Chondrocyte (in vitro differentiated cells): ENCODE results near the gene USP24. TPM values are rescaled to one million over a fixed set of nuclear protein-coding genes. Genes with fewer than 3 reads are reported as not detected.

Source experiments
- DNase-seq: peaks from one replicate; pipeline ENCODE4 v3.0.0; 2021; ENCODE audit warnings: mixed read lengths, low spot score
- H3K27ac Mint-ChIP-seq: one replicate; pipeline ENCODE4 v1.8.0; 2021; ENCODE audit warnings: mild to moderate bottlenecking, moderate library complexity, mixed read lengths; ENCODE audit not compliant: unreplicated experiment
- H3K27me3 Mint-ChIP-seq: 2 replicates; pipeline ENCODE4 v1.8.0; 2021; ENCODE audit warnings: low read depth, mixed read lengths
- H3K36me3 Mint-ChIP-seq: 2 replicates; pipeline ENCODE4 v1.8.0; 2021; ENCODE audit warnings: low read depth, mixed read lengths
- H3K4me1 Mint-ChIP-seq: 2 replicates; pipeline ENCODE4 v1.8.0; 2021; ENCODE audit warnings: low read depth, mild to moderate bottlenecking, mixed read lengths
- H3K4me3 Mint-ChIP-seq: one replicate; pipeline ENCODE4 v1.8.0; 2021; ENCODE audit warnings: mild to moderate bottlenecking, moderate library complexity, mixed read lengths; ENCODE audit not compliant: unreplicated experiment
- H3K9me3 Mint-ChIP-seq: 2 replicates; pipeline ENCODE4 v1.8.0; 2021; ENCODE audit warnings: low read depth, mixed read lengths
- total RNA-seq: library from RNA; stranded (reverse); gene quantifications from 3 replicates; pipeline ENCODE4 v1.2.1, GENCODE V29; 2021
- TF ChIP-seq, protein P1 (sequence below): fragments of 200-600 bp; sonication (generic); IDR thresholded peaks from 2 replicates; pipeline ENCODE4 v1.5.0; 2021; ENCODE audit warnings: antibody characterized with exemption, mild to moderate bottlenecking, moderate library complexity

Gene USP24
- total RNA-seq, 1 donor from 2014 or later = 25.8 TPM

DNA sequence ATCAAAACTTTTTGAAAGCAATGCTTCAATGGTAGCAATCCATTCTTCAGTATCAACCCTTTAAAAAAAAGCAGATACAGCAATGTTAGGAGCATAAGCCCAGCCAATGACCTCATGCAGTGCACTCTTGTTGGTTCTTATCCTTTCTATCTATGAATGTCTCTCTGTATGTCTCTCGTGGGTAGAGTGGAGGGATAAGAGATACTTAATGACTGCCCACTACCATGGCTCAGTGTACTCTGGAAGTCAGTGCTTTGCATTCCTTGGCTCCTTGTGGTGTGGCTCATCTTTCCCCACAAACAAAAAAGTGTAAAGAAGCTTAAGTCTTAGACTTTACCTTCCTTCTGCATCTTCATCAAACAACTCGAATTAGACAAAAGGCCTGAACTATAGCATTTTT, 125.5 kb downstream of the USP24 start:
- no peak for DNase-seq
- no peaks in the 10 kb centered on the region for H3K27me3 Mint-ChIP-seq
- H3K27ac Mint-ChIP-seq = peak overlapping the region; percentile 11
- TF ChIP-seq, protein P1, sequence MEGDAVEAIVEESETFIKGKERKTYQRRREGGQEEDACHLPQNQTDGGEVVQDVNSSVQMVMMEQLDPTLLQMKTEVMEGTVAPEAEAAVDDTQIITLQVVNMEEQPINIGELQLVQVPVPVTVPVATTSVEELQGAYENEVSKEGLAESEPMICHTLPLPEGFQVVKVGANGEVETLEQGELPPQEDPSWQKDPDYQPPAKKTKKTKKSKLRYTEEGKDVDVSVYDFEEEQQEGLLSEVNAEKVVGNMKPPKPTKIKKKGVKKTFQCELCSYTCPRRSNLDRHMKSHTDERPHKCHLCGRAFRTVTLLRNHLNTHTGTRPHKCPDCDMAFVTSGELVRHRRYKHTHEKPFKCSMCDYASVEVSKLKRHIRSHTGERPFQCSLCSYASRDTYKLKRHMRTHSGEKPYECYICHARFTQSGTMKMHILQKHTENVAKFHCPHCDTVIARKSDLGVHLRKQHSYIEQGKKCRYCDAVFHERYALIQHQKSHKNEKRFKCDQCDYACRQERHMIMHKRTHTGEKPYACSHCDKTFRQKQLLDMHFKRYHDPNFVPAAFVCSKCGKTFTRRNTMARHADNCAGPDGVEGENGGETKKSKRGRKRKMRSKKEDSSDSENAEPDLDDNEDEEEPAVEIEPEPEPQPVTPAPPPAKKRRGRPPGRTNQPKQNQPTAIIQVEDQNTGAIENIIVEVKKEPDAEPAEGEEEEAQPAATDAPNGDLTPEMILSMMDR = no peak
- no peak overlapping the region for H3K4me3 Mint-ChIP-seq
- peaks cover 41% of the 10 kb centered on the region for H3K36me3 Mint-ChIP-seq
- H3K9me3 Mint-ChIP-seq = no peaks in the 10 kb centered on the region
- H3K4me1 Mint-ChIP-seq = peaks cover 10% of the 10 kb centered on the region

DNA sequence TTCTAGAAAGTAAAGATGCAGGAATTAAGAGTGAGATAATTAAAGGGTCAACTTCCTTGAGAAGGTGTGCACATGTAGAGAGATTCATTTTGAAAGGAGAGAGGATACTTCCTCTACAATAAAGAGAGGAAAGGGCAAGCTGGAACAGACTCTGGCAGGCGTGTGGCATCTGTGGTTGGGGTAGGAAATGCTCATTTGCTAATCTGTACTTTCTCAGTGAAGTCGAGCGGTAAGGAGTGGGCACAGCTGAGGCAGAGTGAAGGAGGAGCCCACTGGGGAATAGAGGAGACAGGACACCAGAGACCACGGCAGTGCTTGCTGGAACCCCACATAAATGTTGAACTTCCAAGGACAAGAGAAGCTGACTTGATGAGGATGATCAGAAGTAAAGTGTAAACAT, 126.8 kb downstream of the USP24 start:
- Mint-ChIP-seq H3K27ac (peak overlapping the region; percentile 49), H3K4me1 (peaks cover 10% of the 10 kb centered on the region), H3K27me3 (no peaks in the 10 kb centered on the region), H3K4me3 (no peak overlapping the region), H3K9me3 (no peaks in the 10 kb centered on the region), H3K36me3 (peaks cover 40% of the 10 kb centered on the region)
- TF ChIP-seq, protein P1 = no peak
- no peak for DNase-seq

DNA sequence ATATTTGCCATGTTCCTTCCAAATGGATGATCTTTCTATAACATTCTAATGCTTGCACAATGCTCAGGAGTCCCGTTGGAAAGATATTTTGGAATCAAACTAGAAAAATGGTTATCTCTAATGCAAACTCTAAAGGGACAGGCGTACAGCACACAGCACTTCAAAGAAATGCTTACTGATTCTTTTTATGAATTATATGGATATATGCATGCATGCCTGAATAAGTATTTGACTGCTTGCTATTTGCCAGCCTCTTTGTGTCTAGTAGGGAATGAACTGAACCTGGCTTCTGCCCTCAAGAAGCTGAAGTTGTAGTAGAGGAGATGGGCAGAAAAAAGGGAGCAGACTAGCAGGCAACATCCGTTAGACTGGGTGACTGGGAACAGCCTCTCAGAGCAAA, 127.7 kb downstream of the USP24 start:
- H3K36me3 Mint-ChIP-seq = peaks cover 40% of the 10 kb centered on the region
- H3K4me3 Mint-ChIP-seq = no peak overlapping the region
- TF ChIP-seq, protein P1 = no peak
- no peak for DNase-seq
- no peaks in the 10 kb centered on the region for H3K27me3 Mint-ChIP-seq
- no peaks in the 10 kb centered on the region for H3K9me3 Mint-ChIP-seq
- H3K4me1 Mint-ChIP-seq = peaks cover 16% of the 10 kb centered on the region
- H3K27ac Mint-ChIP-seq = no peak overlapping the region

DNA sequence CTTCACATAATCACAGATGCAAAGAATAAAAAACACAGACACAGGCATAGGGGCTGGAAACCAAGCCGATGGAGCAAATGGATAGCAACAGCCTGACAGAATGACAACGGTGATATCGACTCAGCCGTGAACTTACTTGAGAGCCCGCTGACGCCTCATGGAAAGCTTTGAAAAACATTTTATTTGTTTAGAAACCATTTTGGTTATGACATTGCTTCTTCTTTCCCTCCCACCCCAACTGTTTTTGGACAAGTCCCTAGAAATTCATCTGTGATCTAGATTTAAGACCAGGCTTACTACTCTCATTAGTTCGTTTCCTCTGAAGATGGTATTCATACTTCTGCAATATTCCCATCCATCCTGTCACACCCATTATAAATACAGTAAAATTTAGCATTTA, 130.9 kb downstream of the USP24 start:
- Mint-ChIP-seq H3K36me3 (peaks cover 31% of the 10 kb centered on the region), H3K9me3 (no peaks in the 10 kb centered on the region), H3K4me1 (peaks cover 33% of the 10 kb centered on the region), H3K27me3 (no peaks in the 10 kb centered on the region), H3K4me3 (no peak overlapping the region), H3K27ac (no peak overlapping the region)
- TF ChIP-seq, protein P1 = no peak
- DNase-seq = no peak

DNA sequence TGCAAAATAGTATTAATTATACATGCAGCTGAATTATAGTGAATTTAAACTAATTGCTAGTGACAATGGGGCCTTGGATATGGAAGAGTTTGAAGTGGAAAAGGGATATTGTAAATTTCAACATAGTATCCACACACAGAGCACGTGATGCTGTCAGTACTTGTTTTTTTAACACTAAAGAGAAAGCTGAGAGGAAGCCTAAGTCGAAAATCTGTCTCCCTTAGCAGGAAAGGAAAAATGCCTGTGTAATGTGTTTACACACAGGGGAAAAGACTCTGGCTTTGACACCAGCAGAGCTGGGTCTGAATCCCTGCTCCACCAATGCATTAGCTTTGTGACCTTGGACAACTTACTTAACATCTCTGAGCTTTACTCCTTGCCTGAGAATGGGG, 133.3 kb downstream of the USP24 start:
- H3K4me1 Mint-ChIP-seq = peaks cover 26% of the 10 kb centered on the region
- no peaks in the 10 kb centered on the region for H3K9me3 Mint-ChIP-seq
- H3K27ac Mint-ChIP-seq = peak overlapping the region; percentile 74
- no peak for DNase-seq
- TF ChIP-seq, protein P1 = no peak
- H3K27me3 Mint-ChIP-seq = no peaks in the 10 kb centered on the region
- H3K4me3 Mint-ChIP-seq = no peak overlapping the region
- H3K36me3 Mint-ChIP-seq = peaks cover 20% of the 10 kb centered on the region
